Activated CD4-positive, alpha-beta T cell treated with anti-CD3 and anti-CD28 coated beads, Interleukin-2, amount 50 U/mL, for 24 hours (primary cell): ENCODE data around the gene SOCS2.
"Not testable (repeated sequence)": the region's sequence is repeated elsewhere in the genome, so short reads cannot be mapped to it uniquely, and the experiment has no call there.

Source experiments
- DNase-seq, 2 donors: peaks; one replicate each; pipeline ENCODE4 v3.0.0-alpha.2; 2020; ENCODE audit warnings: low read depth in 1 of 2, low spot score in 1 of 2

SOCS2 gene

GRCh38 chr12:93571925-93572711, at the start of gene SOCS2:
Gene SOCS2, plus strand, starts transcription at chr12:93572675. Its CDS starts 223 bp downstream, at chr12:93572898.
- DNase-seq: peak in 1 of 2 donors; percentile 3

GRCh38 chr12:93524386-93525133, 47.9 kb upstream of the SOCS2 start:
- DNase-seq: no peak

GRCh38 chr12:93526786-93527428, 45.6 kb upstream of the SOCS2 start:
- DNase-seq: no peak

- DNase-seq: no peak
These were observed 42.1 kb upstream of the SOCS2 start for GRCh38 chr12:93530358-93530757.

GRCh38 chr12:93533310-93533709, 39.2 kb upstream of the SOCS2 start:
- DNase-seq: no peak

GRCh38 chr12:93536111-93536765, 36.2 kb upstream of the SOCS2 start:
- DNase-seq: no peak

GRCh38 chr12:93536766-93537488, 35.5 kb upstream of the SOCS2 start:
- DNase-seq: no peak

GRCh38 chr12:93537769-93538168, 34.7 kb upstream of the SOCS2 start:
- DNase-seq: no peak

GRCh38 chr12:93539821-93540220, 32.7 kb upstream of the SOCS2 start:
- no peak for DNase-seq

- DNase-seq: no peak
These were observed 32.0 kb upstream of the SOCS2 start for GRCh38 chr12:93540466-93540865.

- no peak for DNase-seq
These were observed 30.8 kb upstream of the SOCS2 start for GRCh38 chr12:93541578-93542225.

- no peak for DNase-seq
These were observed 24.7 kb upstream of the SOCS2 start for GRCh38 chr12:93547778-93548177.

- no peak for DNase-seq
These were observed 23.3 kb upstream of the SOCS2 start for GRCh38 chr12:93549174-93549573.

- DNase-seq: no peak
These were observed 21.5 kb upstream of the SOCS2 start for GRCh38 chr12:93550748-93551611.

GRCh38 chr12:93552427-93552826, 20.0 kb upstream of the SOCS2 start:
- DNase-seq: no peak

- not testable (repeated sequence) for DNase-seq
These were observed 14.6 kb upstream of the SOCS2 start for GRCh38 chr12:93557879-93558278.

- DNase-seq: not testable (repeated sequence)
These were observed 13.8 kb upstream of the SOCS2 start for GRCh38 chr12:93558685-93559084.

GRCh38 chr12:93563807-93564538, 8.5 kb upstream of the SOCS2 start:
- no peak for DNase-seq

- no peak for DNase-seq
These were observed 6.7 kb upstream of the SOCS2 start for GRCh38 chr12:93565760-93566159.
